Adipocyte (in vitro differentiated cells): Measurements from ENCODE around the gene AGPAT3.

ENCODE experiments used
- DNase-seq: peaks from one replicate; pipeline ENCODE4 v3.0.0-alpha.2; 2015; ENCODE audit warnings: low read depth
- H3K27me3 ChIP-seq: replicated peaks from 2 replicates; pipeline ENCODE4 v1.7.0; 2013; ENCODE audit warnings: mild to moderate bottlenecking, low read length, moderate library complexity; ENCODE audit not compliant: control insufficient read depth, insufficient read depth
- H3K36me3 ChIP-seq: 2 replicates; pipeline ENCODE4 v1.7.0; 2013; ENCODE audit warnings: low read length, mild to moderate bottlenecking, moderate library complexity; ENCODE audit not compliant: control insufficient read depth, insufficient read depth, severe bottlenecking
- H3K4me1 ChIP-seq: 2 replicates; pipeline ENCODE4 v1.7.0; 2013; ENCODE audit warnings: mild to moderate bottlenecking, low read length, moderate library complexity; ENCODE audit not compliant: control insufficient read depth, insufficient read depth
- H3K4me3 ChIP-seq: 2 replicates; pipeline ENCODE4 v1.7.0; 2013; ENCODE audit warnings: mild to moderate bottlenecking, low read length, moderate library complexity
- H3K9ac ChIP-seq: 2 replicates; pipeline ENCODE4 v1.7.0; 2013; ENCODE audit warnings: mild to moderate bottlenecking, low read length, moderate library complexity
- H3K9me3 ChIP-seq: 2 replicates; pipeline ENCODE4 v1.7.0; 2013; ENCODE audit warnings: mild to moderate bottlenecking, low read length, moderate library complexity; ENCODE audit not compliant: control insufficient read depth

AGPAT3 gene

GRCh38 chr21:43936247-43936967 is 71.4 kb downstream of the AGPAT3 start:
- Histone ChIP-seq H3K9ac (no peak overlapping the region), H3K27me3 (no peaks in the 10 kb centered on the region), H3K36me3 (no peaks in the 10 kb centered on the region), H3K4me3 (no peak overlapping the region), H3K4me1 (no peaks in the 10 kb centered on the region), H3K9me3 (no peaks in the 10 kb centered on the region)
- DNase-seq = no peak

- no peak overlapping the region for H3K9ac ChIP-seq
- no peaks in the 10 kb centered on the region for H3K9me3 ChIP-seq
- DNase-seq = no peak
- no peaks in the 10 kb centered on the region for H3K27me3 ChIP-seq
- no peak overlapping the region for H3K4me3 ChIP-seq
- no peaks in the 10 kb centered on the region for H3K4me1 ChIP-seq
- no peaks in the 10 kb centered on the region for H3K36me3 ChIP-seq
Measured at GRCh38 chr21:43937051-43937832, 72.2 kb downstream of the AGPAT3 start.

GRCh38 chr21:43937891-43938309 is 72.9 kb downstream of the AGPAT3 start:
- Histone ChIP-seq H3K27me3 (no peaks in the 10 kb centered on the region), H3K4me3 (no peak overlapping the region), H3K36me3 (no peaks in the 10 kb centered on the region), H3K9ac (no peak overlapping the region), H3K4me1 (no peaks in the 10 kb centered on the region), H3K9me3 (no peaks in the 10 kb centered on the region)
- DNase-seq = no peak

- H3K27me3 ChIP-seq = no peaks in the 10 kb centered on the region
- H3K4me1 ChIP-seq = no peaks in the 10 kb centered on the region
- H3K9ac ChIP-seq = peak overlapping the region; percentile 36
- no peaks in the 10 kb centered on the region for H3K9me3 ChIP-seq
- H3K36me3 ChIP-seq = no peaks in the 10 kb centered on the region
- DNase-seq = peak; percentile 62
- peak overlapping the region; percentile 75 for H3K4me3 ChIP-seq
Measured at GRCh38 chr21:43938751-43939442, 73.9 kb downstream of the AGPAT3 start.

GRCh38 chr21:43939443-43940328 is 74.7 kb downstream of the AGPAT3 start:
- Histone ChIP-seq H3K4me1 (no peaks in the 10 kb centered on the region), H3K36me3 (no peaks in the 10 kb centered on the region), H3K4me3 (no peak overlapping the region), H3K9ac (no peak overlapping the region), H3K27me3 (no peaks in the 10 kb centered on the region), H3K9me3 (no peaks in the 10 kb centered on the region)
- DNase-seq = no peak

- Histone ChIP-seq H3K9me3 (no peaks in the 10 kb centered on the region), H3K4me1 (no peaks in the 10 kb centered on the region), H3K36me3 (no peaks in the 10 kb centered on the region), H3K27me3 (no peaks in the 10 kb centered on the region), H3K9ac (no peak overlapping the region), H3K4me3 (no peak overlapping the region)
- no peak for DNase-seq
Measured at GRCh38 chr21:43940329-43941050, 75.5 kb downstream of the AGPAT3 start.

- Histone ChIP-seq H3K9me3 (no peaks in the 10 kb centered on the region), H3K36me3 (no peaks in the 10 kb centered on the region), H3K27me3 (no peaks in the 10 kb centered on the region), H3K4me1 (no peaks in the 10 kb centered on the region), H3K4me3 (no peak overlapping the region), H3K9ac (no peak overlapping the region)
- DNase-seq = no peak
Measured at GRCh38 chr21:43942201-43942600, 77.2 kb downstream of the AGPAT3 start.

- Histone ChIP-seq H3K4me3 (no peak overlapping the region), H3K36me3 (no peaks in the 10 kb centered on the region), H3K9ac (no peak overlapping the region), H3K4me1 (no peaks in the 10 kb centered on the region), H3K9me3 (no peaks in the 10 kb centered on the region), H3K27me3 (no peaks in the 10 kb centered on the region)
- DNase-seq = no peak
Measured at GRCh38 chr21:43942621-43943020, 77.6 kb downstream of the AGPAT3 start.

- Histone ChIP-seq H3K27me3 (no peaks in the 10 kb centered on the region), H3K9ac (no peak overlapping the region), H3K4me1 (no peaks in the 10 kb centered on the region), H3K36me3 (no peaks in the 10 kb centered on the region), H3K9me3 (no peaks in the 10 kb centered on the region), H3K4me3 (no peak overlapping the region)
- DNase-seq = no peak
Measured at GRCh38 chr21:43943512-43944077, 78.6 kb downstream of the AGPAT3 start.

GRCh38 chr21:43944078-43944633 is 79.1 kb downstream of the AGPAT3 start:
- DNase-seq = no peak
- Histone ChIP-seq H3K36me3 (no peaks in the 10 kb centered on the region), H3K4me3 (no peak overlapping the region), H3K4me1 (no peaks in the 10 kb centered on the region), H3K9ac (no peak overlapping the region), H3K9me3 (peaks cover 4% of the 10 kb centered on the region), H3K27me3 (no peaks in the 10 kb centered on the region)
